ENCODE measurements around the gene C2CD2.

DNA sequence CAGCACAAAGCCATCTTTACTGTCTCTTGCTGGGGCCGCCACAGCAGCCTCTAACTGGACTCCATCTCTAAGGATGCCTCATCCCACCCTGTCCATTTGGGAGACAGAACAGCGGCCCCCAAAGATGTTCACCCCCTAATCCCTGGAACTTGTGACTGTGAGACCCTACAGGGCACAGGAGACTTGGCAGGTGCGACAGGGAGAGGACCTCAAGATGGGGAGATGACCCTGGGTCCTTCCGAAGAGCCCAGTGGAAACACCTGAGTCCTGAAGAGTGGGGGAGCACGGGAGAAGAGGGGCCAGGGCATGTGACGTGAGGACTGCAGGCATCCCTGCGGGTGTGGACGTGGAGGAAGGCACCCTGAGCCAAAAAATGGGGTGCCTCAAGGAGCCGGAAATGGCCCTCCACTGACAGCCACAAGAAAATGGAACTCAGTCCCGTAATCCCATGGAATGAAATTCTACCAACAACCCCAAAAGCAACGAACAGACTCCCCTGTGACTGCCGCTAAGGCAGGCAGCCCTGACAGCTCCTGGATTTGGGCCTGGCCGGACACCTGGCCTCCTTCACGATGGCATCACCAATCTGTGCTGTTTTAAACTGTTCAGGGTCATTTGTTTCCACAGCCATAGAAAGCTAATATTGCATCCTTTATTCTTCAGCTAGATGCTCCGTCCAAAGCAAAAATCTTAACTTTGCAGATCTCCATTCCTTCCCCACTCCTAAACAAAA, 34.0 kb downstream of the C2CD2 start:
- no peak for TF ChIP-seq CTCF (IDR thresholded peaks at IDR 0.05; ENCODE audit: control extremely low read depth in 1 of 3, insufficient read depth in 1 of 3, low read depth in 1 of 3, low read length in 3 of 3)
- no peak for TF ChIP-seq GABPA (IDR thresholded peaks at IDR 0.05; ENCODE audit: borderline replicate concordance, insufficient read depth, low read length)
- TF ChIP-seq EP300 (IDR thresholded peaks at IDR 0.05; ENCODE audit: borderline replicate concordance in 1 of 2, low read depth in 2 of 2, low read length in 2 of 2), result no peak
- no peak for TF ChIP-seq TAF1 (IDR thresholded peaks at IDR 0.05; ENCODE audit: low read depth, low read length)
- no peak for TF ChIP-seq EZH2 (IDR thresholded peaks at IDR 0.05; ENCODE audit: low read depth, low read length, severe bottlenecking)
- no peak for TF ChIP-seq ASH2L (IDR thresholded peaks at IDR 0.05; ENCODE audit: low read length)
- TF ChIP-seq KDM1A (IDR thresholded peaks at IDR 0.05; ENCODE audit: borderline replicate concordance, low read length), result no peak
- no peak for TF ChIP-seq SIRT6 (IDR thresholded peaks at IDR 0.05; ENCODE audit: low read length)
- TF ChIP-seq POLR2AphosphoS5 (IDR thresholded peaks at IDR 0.05; ENCODE audit: low read depth, low read length), result no peak
